GM12878 (cell line): ENCODE results near the gene TRIM67. TPM values are rescaled to one million over a fixed set of nuclear protein-coding genes. Genes with fewer than 3 reads are reported as not detected.

Source experiments
- ATAC-seq: fragments of 200-7000 bp; cut with Tn5 transposase; 3 replicates; pipeline ENCODE4 v1.9.1; 2020; ENCODE audit warnings: mild to moderate bottlenecking, moderate library complexity
- BruUV-seq: library from RNA; stranded (reverse); fragments of 400-500 nt; replicated peaks from 2 replicates; lab custom pipeline; 2021; lab: Mats Ljungman, UMichigan
- CTCF ChIA-PET: fragments of 300-600 bp; sonication (Branson Sonifier 250); formaldehyde crosslinking; extraction: SDS; loops from one replicate; lab custom pipeline; 2021; ENCODE audit warnings: inconsistent platforms; lab: Yijun Ruan, JAX
- POLR2A ChIA-PET: fragments of 350-600 bp; formaldehyde crosslinking; extraction: SDS; loops from one replicate; lab custom pipeline; 2021; ENCODE audit warnings: inconsistent platforms; lab: Charles Lee
- RAD21 ChIA-PET: fragments of 300-600 bp; sonication (Branson Sonifier 250); formaldehyde crosslinking; loops from one replicate; lab custom pipeline; 2023; ENCODE audit warnings: antibody characterized with exemption; ENCODE audit not compliant: unreplicated experiment; lab: Charles Lee
- SMC1A ChIA-PET: fragments of 300-600 bp; sonication (Branson Sonifier 250); formaldehyde crosslinking; loops from one replicate; lab custom pipeline; 2023; ENCODE audit not compliant: unreplicated experiment, uncharacterized antibody; lab: Charles Lee
- DNase-seq: peaks from one replicate; pipeline ENCODE4 v3.0.0-alpha.2; 2011; ENCODE audit warnings: low read depth, low spot score
- FAIRE-seq: peaks from 3 replicates; lab custom pipeline; 2011; peaks lifted over from hg19 to GRCh38; lab: Jason Lieb, UNC
- H2AFZ ChIP-seq: 2 replicates; pipeline ENCODE4 v1.6.0; 2011; ENCODE audit warnings: low read depth, low read length, control low read depth; ENCODE audit not compliant: control insufficient read depth
- H3K27ac ChIP-seq: 2 replicates; pipeline ENCODE4 v1.5.1; 2011; ENCODE audit warnings: control low read depth; ENCODE audit not compliant: control insufficient read depth, insufficient read depth
- H3K27me3 ChIP-seq, 2 experiments: replicated peaks in 1 of 2; 2 replicates each; pipeline versions ENCODE4 v1.6.0 to v1.6.1; 2011; ENCODE audit warnings: low read length in 1 of 2; ENCODE audit not compliant: control insufficient read depth in 2 of 2, insufficient read depth in 2 of 2
- H3K36me3 ChIP-seq, 2 experiments: 2 replicates each; pipeline ENCODE4 v1.5.1; 2011; ENCODE audit warnings: low read length in 1 of 2; ENCODE audit not compliant: control insufficient read depth in 2 of 2, insufficient read depth in 2 of 2
- H3K4me1 ChIP-seq: 2 replicates; pipeline ENCODE4 v1.6.1; 2011; ENCODE audit warnings: mild to moderate bottlenecking, low read length, moderate library complexity, mixed read lengths; ENCODE audit not compliant: control insufficient read depth, insufficient read depth
- H3K4me2 ChIP-seq: 2 replicates; pipeline ENCODE4 v1.6.0; 2011; ENCODE audit warnings: control low read depth; ENCODE audit not compliant: control insufficient read depth, insufficient read depth
- H3K4me3 ChIP-seq: fragments of 200-600 bp; sonication (generic); 2 replicates; pipeline ENCODE4 v1.5.1; 2016
- H3K79me2 ChIP-seq: 2 replicates; pipeline ENCODE4 v1.6.0; 2011; ENCODE audit warnings: low read length; ENCODE audit not compliant: control insufficient read depth, insufficient read depth
- H3K9ac ChIP-seq: 2 replicates; pipeline ENCODE4 v1.8.0; 2011; ENCODE audit warnings: low read length, control low read depth, mixed read lengths; ENCODE audit not compliant: control insufficient read depth, insufficient read depth
- H3K9me3 ChIP-seq: replicated peaks from 3 replicates; pipeline ENCODE4 v1.5.1; 2011; ENCODE audit warnings: mild to moderate bottlenecking, low read length; ENCODE audit not compliant: control insufficient read depth, insufficient read depth
- H4K20me1 ChIP-seq: 2 replicates; pipeline ENCODE4 v1.6.0; 2011; ENCODE audit not compliant: control insufficient read depth, insufficient read depth
- ATF2 ChIP-seq: IDR thresholded peaks from 2 replicates; pipeline ENCODE4 v1.6.1; 2012; ENCODE audit warnings: low read length, inconsistent platforms
- CBFB ChIP-seq: IDR thresholded peaks from 2 replicates; pipeline ENCODE4 v1.6.1; 2016; ENCODE audit warnings: antibody characterized with exemption, low read depth
- CHD2 ChIP-seq: IDR thresholded peaks from 2 replicates; pipeline ENCODE4 v1.6.1; 2011; ENCODE audit warnings: low read depth, low read length, improper control_type of control experiment, borderline replicate concordance
- CREM ChIP-seq: IDR thresholded peaks from 2 replicates; pipeline ENCODE4 v1.6.1; 2014; ENCODE audit warnings: antibody characterized with exemption, low read depth
- EGR1 ChIP-seq, 2 experiments: IDR thresholded peaks; 1 replicate in 1 of 2; 2 replicates in 1 of 2; pipeline ENCODE4 v1.6.1; 2011 to 2012; ENCODE audit warnings: low read depth in 2 of 2, low read length in 2 of 2, borderline replicate concordance in 1 of 2, mild to moderate bottlenecking in 1 of 2, moderate library complexity in 1 of 2
- JUND ChIP-seq: IDR thresholded peaks from 2 replicates; pipeline ENCODE4 v1.6.1; 2012; ENCODE audit warnings: low read depth, mild to moderate bottlenecking, low read length, improper control_type of control experiment, moderate library complexity
- KDM1A ChIP-seq: fragments of 200-600 bp; sonication (generic); IDR thresholded peaks from 2 replicates; pipeline ENCODE4 v1.6.1; 2016; ENCODE audit warnings: borderline replicate concordance
- MXI1 ChIP-seq: fragments of 150-350 bp; IDR thresholded peaks from 2 replicates; pipeline ENCODE4 v1.6.1; 2011; ENCODE audit warnings: low read depth, mild to moderate bottlenecking, inconsistent platforms, low read length, improper control_type of control experiment
- NBN ChIP-seq: fragments of 450-650 bp; IDR thresholded peaks from 2 replicates; pipeline ENCODE4 v1.6.1; 2016
- NFYA ChIP-seq: IDR thresholded peaks from 2 replicates; pipeline ENCODE4 v1.6.1; 2011; ENCODE audit warnings: low read depth, mild to moderate bottlenecking, low read length, improper control_type of control experiment, borderline replicate concordance
- POLR2AphosphoS2 ChIP-seq: IDR thresholded peaks from 2 replicates; pipeline ENCODE4 v1.6.1; 2011; ENCODE audit warnings: low read depth, mild to moderate bottlenecking, low read length, improper control_type of control experiment, moderate library complexity
- RCOR1 ChIP-seq: conservative IDR thresholded peaks from 2 replicates; pipeline ENCODE4 v1.6.1; 2012; ENCODE audit warnings: low read depth, low read length, improper control_type of control experiment
- RFX5 ChIP-seq: IDR thresholded peaks from 2 replicates; pipeline ENCODE4 v1.6.1; 2011; ENCODE audit warnings: low read depth, low read length, improper control_type of control experiment
- SRF ChIP-seq, 2 experiments: IDR thresholded peaks; 2 replicates each; pipeline ENCODE4 v1.6.1; 2011; ENCODE audit warnings: low read depth in 2 of 2, low read length in 2 of 2, mild to moderate bottlenecking in 1 of 2, moderate library complexity in 1 of 2
- SUZ12 ChIP-seq: fragments of 200-600 bp; sonication (generic); IDR thresholded peaks from one replicate; pipeline ENCODE4 v1.6.1; 2018; ENCODE audit warnings: antibody characterized with exemption, mild to moderate bottlenecking; ENCODE audit not compliant: unreplicated experiment
- TARDBP ChIP-seq: IDR thresholded peaks from 2 replicates; pipeline ENCODE4 v1.6.1; 2016; ENCODE audit warnings: borderline replicate concordance
- USF1 ChIP-seq: IDR thresholded peaks from 2 replicates; pipeline ENCODE4 v1.6.1; 2011; ENCODE audit warnings: borderline replicate concordance, low read depth, mild to moderate bottlenecking, moderate library complexity, mixed read lengths, low read length; ENCODE audit not compliant: insufficient read depth; ENCODE audit errors: extremely low read length
- ZNF384 ChIP-seq: IDR thresholded peaks from 2 replicates; pipeline ENCODE4 v1.6.1; 2012; ENCODE audit warnings: low read depth, mild to moderate bottlenecking, low read length, improper control_type of control experiment, borderline replicate concordance
- ZNF622 ChIP-seq: fragments of 450-650 bp; IDR thresholded peaks from 2 replicates; pipeline ENCODE4 v1.6.1; 2017; ENCODE audit warnings: mild to moderate bottlenecking, inconsistent platforms
- ZZZ3 ChIP-seq: IDR thresholded peaks from 2 replicates; pipeline ENCODE4 v1.6.1; 2011; ENCODE audit warnings: low read depth; ENCODE audit not compliant: control insufficient read depth, insufficient read length
- WGBS: methylation state at CpG from one replicate; pipeline ENCODE4 v1.1.6; 2016; ENCODE audit warnings: low lambda C conversion rate; ENCODE audit not compliant: insufficient replicate concordance, insufficient coverage; ENCODE audit errors: missing lambda C conversion rate; 5-methylcytosine and 5-hydroxymethylcytosine counted together
- in situ Hi-C: fragments of 300-500 bp; cut with MboI; formaldehyde crosslinking; loops from 9 replicates; pipeline ENCODE4 v1.14.3; 2018; ENCODE audit warnings: mixed read lengths
- intact Hi-C: fragments of 100-400 bp; cut with micrococcal nuclease; formaldehyde crosslinking; loops from one replicate; pipeline ENCODE4 v1.14.2; 2022; ENCODE audit not compliant: unreplicated experiment
- polyA plus RNA-seq, 11 experiments: library from polyadenylated mRNA; depleted of rRNA in 4 of 11; unstranded in 6 of 11; stranded (reverse) in 5 of 11; fragments of >200 nt; fragmentation: Nextera tagmentation in 4 of 11; fragmentation: Illumina TruSeq in 1 of 11; extraction: Ambion mirVana in 4 of 11; extraction: Trizol in 1 of 11; gene quantifications; 1 replicate in 1 of 11; 2 replicates in 10 of 11; pipeline versions ENCODE4 v1.2.1 to v1.2.3, GENCODE V29; 2011 to 2016; ENCODE audit warnings: inconsistent platforms in 2 of 11, missing spikeins in 2 of 11, low read depth in 1 of 11
- total RNA-seq, 4 experiments: library from RNA; depleted of rRNA in 3 of 4; stranded (reverse); fragments of >200 nt in 3 of 4; fragmentation: Illumina TruSeq in 1 of 4; extraction: Trizol in 1 of 4; gene quantifications; 2 replicates each; pipeline versions ENCODE4 v1.2.1 to v1.2.3, GENCODE V29; 2013 to 2021

The TRIM67 gene
- total and polyA plus RNA-seq, 10 of the 15 experiments (the other 5 are each of a cell fraction or from before 2014, with no cell fraction given): under 0.01 to 0.01 TPM; not detected in 8

- ChIA-PET CTCF (no interaction called here), POLR2A (no interaction called here), RAD21 (no interaction called here), SMC1A (no interaction called here)
- Histone ChIP-seq H2AFZ (no peak overlapping the region), H3K9me3 (no peaks in the 10 kb centered on the region), H4K20me1 (no peaks in the 10 kb centered on the region), H3K27ac (no peak overlapping the region), H3K4me2 (no peak overlapping the region), H3K4me1 (no peaks in the 10 kb centered on the region), H3K27me3 (no peaks in the 10 kb centered on the region), H3K36me3 (no peaks in the 10 kb centered on the region), H3K79me2 (no peaks in the 10 kb centered on the region), H3K9ac (no peak overlapping the region), H3K4me3 (no peak overlapping the region)
- intact Hi-C loops: no loop called here
- WGBS: 33% methylated on average over 5 of the region's 5 CpGs
- in situ Hi-C loops: no loop called here
- no peak for TF ChIP-seq MXI1
- no peak for TF ChIP-seq ATF2
- TF ChIP-seq EGR1 (IDR thresholded peaks at IDR 0.05; ENCODE audit: borderline replicate concordance in 1 of 2, low read depth in 2 of 2, low read length in 2 of 2): no peak
- TF ChIP-seq ZNF622: no peak
- no peak for TF ChIP-seq SUZ12
- TF ChIP-seq NBN: no peak
- TF ChIP-seq RCOR1: no peak
- no peak for TF ChIP-seq USF1
- no peak for TF ChIP-seq POLR2AphosphoS2
- no peak for TF ChIP-seq RFX5
- no peak for TF ChIP-seq NFYA
- no peak for TF ChIP-seq TARDBP
- no peak for TF ChIP-seq CREM
- no peak for TF ChIP-seq JUND
- no peak for TF ChIP-seq CBFB
- no peak for TF ChIP-seq ZZZ3
- TF ChIP-seq ZNF384: no peak
- no peak for TF ChIP-seq KDM1A
- TF ChIP-seq CHD2: no peak
- no peak for TF ChIP-seq SRF (IDR thresholded peaks at IDR 0.05; ENCODE audit: low read depth in 2 of 2, low read length in 2 of 2)
- FAIRE-seq (no peak), ATAC-seq (no peak), DNase-seq (no peak)
- BruUV-seq: no TSS peak
Observed at GRCh38 chr1:231134624-231135023, 27.2 kb upstream of the TRIM67 start.
